Breast epithelium (tissue), 4 donors: ENCODE measurements around the gene UGT2A1. TPM values are rescaled to one million over a fixed set of nuclear protein-coding genes. Genes with fewer than 3 reads are reported as not detected.

ENCODE experiments used
- DNase-seq, 2 donors: peaks; one replicate each; pipeline ENCODE4 v3.0.0-alpha.2; 2019; ENCODE audit warnings: low spot score in 2 of 2
- H3K27ac ChIP-seq, 2 donors: fragments of 200-600 bp; sonication (generic) in 1 of 2; one replicate each; pipeline ENCODE4 v1.5.1; 2016 to 2019; ENCODE audit warnings: mild to moderate bottlenecking in 1 of 2
- H3K27me3 ChIP-seq, 2 donors: fragments of 200-600 bp; sonication (generic) in 1 of 2; one replicate each; pipeline versions ENCODE4 v1.5.1 to v1.6.0; 2017 to 2019; ENCODE audit warnings: control low read depth in 1 of 2, mild to moderate bottlenecking in 1 of 2
- H3K36me3 ChIP-seq: fragments of 200-600 bp; one replicate; pipeline ENCODE4 v1.5.1; 2019
- H3K4me1 ChIP-seq, 2 donors: fragments of 200-600 bp; sonication (generic); one replicate each; pipeline ENCODE4 v1.5.1; 2016 to 2019; ENCODE audit warnings: control low read depth in 1 of 2
- H3K4me3 ChIP-seq, 3 donors: fragments of 200-600 bp; sonication (generic); 1 replicate in 2 of 3; 2 replicates in 1 of 3; pipeline ENCODE4 v1.5.1; 2016 to 2019; ENCODE audit warnings: mild to moderate bottlenecking in 3 of 3, moderate library complexity in 2 of 3
- H3K9me3 ChIP-seq, 2 donors: fragments of 200-600 bp; sonication (generic) in 1 of 2; one replicate each; pipeline ENCODE4 v1.5.1; 2016 to 2019; ENCODE audit warnings: control low read depth in 1 of 2
- POLR2A ChIP-seq: fragments of 450-650 bp; IDR thresholded peaks from one replicate; pipeline ENCODE4 v1.6.1; 2016; ENCODE audit warnings: antibody characterized with exemption, mild to moderate bottlenecking, moderate library complexity
- POLR2AphosphoS5 ChIP-seq, 3 donors: sonication (generic); formaldehyde crosslinking; IDR thresholded peaks; one replicate each; pipeline ENCODE4 v1.6.1; 2017; ENCODE audit warnings: antibody characterized with exemption in 3 of 3
- intact Hi-C: fragments of 100-400 bp; cut with DNase I; formaldehyde crosslinking; loops from one replicate; pipeline ENCODE4 v1.15.1; 2023; ENCODE audit warnings: low total_unique reads
- total RNA-seq, 3 donors: library from RNA; depleted of rRNA; stranded (reverse); fragments of >200 nt; gene quantifications; one replicate each; pipeline ENCODE4 v1.1.0, GENCODE V29; 2016
- TF ChIP-seq, protein P1 (sequence below), 3 donors: fragments of 450-650 bp; IDR thresholded peaks; one replicate each; pipeline ENCODE4 v1.5.1; 2016 to 2017; ENCODE audit warnings: antibody characterized with exemption in 3 of 3, mild to moderate bottlenecking in 3 of 3, moderate library complexity in 3 of 3

Gene UGT2A1
- total RNA-seq, 3 donors from 2014 or later, result not detected

GRCh38 chr4:69577245-69577644, 75.8 kb downstream of the UGT2A1 start:
- intact Hi-C loops, result no loop called here
- Histone ChIP-seq H3K27me3 (no peaks in the 10 kb centered on the region), H3K36me3 (no peaks in the 10 kb centered on the region), H3K4me1 (no peaks in the 10 kb centered on the region), H3K27ac (no peak overlapping the region), H3K9me3 (peaks cover 0 to 5% of the 10 kb centered on the region in 2 donors), H3K4me3 (no peak overlapping the region)
- TF ChIP-seq, protein P1, sequence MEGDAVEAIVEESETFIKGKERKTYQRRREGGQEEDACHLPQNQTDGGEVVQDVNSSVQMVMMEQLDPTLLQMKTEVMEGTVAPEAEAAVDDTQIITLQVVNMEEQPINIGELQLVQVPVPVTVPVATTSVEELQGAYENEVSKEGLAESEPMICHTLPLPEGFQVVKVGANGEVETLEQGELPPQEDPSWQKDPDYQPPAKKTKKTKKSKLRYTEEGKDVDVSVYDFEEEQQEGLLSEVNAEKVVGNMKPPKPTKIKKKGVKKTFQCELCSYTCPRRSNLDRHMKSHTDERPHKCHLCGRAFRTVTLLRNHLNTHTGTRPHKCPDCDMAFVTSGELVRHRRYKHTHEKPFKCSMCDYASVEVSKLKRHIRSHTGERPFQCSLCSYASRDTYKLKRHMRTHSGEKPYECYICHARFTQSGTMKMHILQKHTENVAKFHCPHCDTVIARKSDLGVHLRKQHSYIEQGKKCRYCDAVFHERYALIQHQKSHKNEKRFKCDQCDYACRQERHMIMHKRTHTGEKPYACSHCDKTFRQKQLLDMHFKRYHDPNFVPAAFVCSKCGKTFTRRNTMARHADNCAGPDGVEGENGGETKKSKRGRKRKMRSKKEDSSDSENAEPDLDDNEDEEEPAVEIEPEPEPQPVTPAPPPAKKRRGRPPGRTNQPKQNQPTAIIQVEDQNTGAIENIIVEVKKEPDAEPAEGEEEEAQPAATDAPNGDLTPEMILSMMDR (IDR thresholded peaks at IDR 0.05), result no peak
- TF ChIP-seq POLR2AphosphoS5 (IDR thresholded peaks at IDR 0.05), result no peak
- TF ChIP-seq POLR2A, result no peak
- no peak for DNase-seq

GRCh38 chr4:69576251-69576877, 76.7 kb downstream of the UGT2A1 start:
- Histone ChIP-seq H3K4me1 (no peaks in the 10 kb centered on the region), H3K36me3 (no peaks in the 10 kb centered on the region), H3K27ac (no peak overlapping the region), H3K27me3 (no peaks in the 10 kb centered on the region), H3K4me3 (no peak overlapping the region), H3K9me3 (peaks cover 0 to 5% of the 10 kb centered on the region in 2 donors)
- TF ChIP-seq, protein P1 (IDR thresholded peaks at IDR 0.05), result no peak
- TF ChIP-seq POLR2A (no peak), POLR2AphosphoS5 (IDR thresholded peaks at IDR 0.05) (no peak)
- intact Hi-C loops, result no loop called here
- no peak for DNase-seq

- DNase-seq, result no peak
- intact Hi-C loops, result no loop called here
- Histone ChIP-seq H3K9me3 (no peaks in the 10 kb centered on the region), H3K27ac (no peak overlapping the region), H3K4me1 (no peaks in the 10 kb centered on the region), H3K36me3 (no peaks in the 10 kb centered on the region), H3K4me3 (no peak overlapping the region), H3K27me3 (no peaks in the 10 kb centered on the region)
- TF ChIP-seq, protein P1 (IDR thresholded peaks at IDR 0.05), result no peak
- no peak for TF ChIP-seq POLR2AphosphoS5 (IDR thresholded peaks at IDR 0.05)
- no peak for TF ChIP-seq POLR2A
These were observed 84.3 kb downstream of the UGT2A1 start for GRCh38 chr4:69568787-69569186.

GRCh38 chr4:69563424-69563823, 89.6 kb downstream of the UGT2A1 start:
- no peak overlapping the region for H3K27ac ChIP-seq
- no peaks in the 10 kb centered on the region for H3K36me3 ChIP-seq
- no peak overlapping the region for H3K4me3 ChIP-seq
- TF ChIP-seq POLR2AphosphoS5 (IDR thresholded peaks at IDR 0.05) (no peak), POLR2A (no peak)
- TF ChIP-seq, protein P1 (IDR thresholded peaks at IDR 0.05), result no peak
- intact Hi-C loops, result no loop called here
- no peaks in the 10 kb centered on the region for H3K4me1 ChIP-seq
- no peaks in the 10 kb centered on the region for H3K9me3 ChIP-seq
- no peak for DNase-seq
- no peaks in the 10 kb centered on the region for H3K27me3 ChIP-seq

- no peak for DNase-seq
- TF ChIP-seq, protein P1 (IDR thresholded peaks at IDR 0.05), result no peak
- no peak for TF ChIP-seq POLR2A
- TF ChIP-seq POLR2AphosphoS5 (IDR thresholded peaks at IDR 0.05), result no peak
- Histone ChIP-seq H3K9me3 (no peaks in the 10 kb centered on the region), H3K27me3 (no peaks in the 10 kb centered on the region), H3K4me3 (no peak overlapping the region), H3K36me3 (no peaks in the 10 kb centered on the region), H3K4me1 (no peaks in the 10 kb centered on the region), H3K27ac (no peak overlapping the region)
- intact Hi-C loops, result loop anchor here (2.0 to 5.0 kb wide), 2 partner anchors 37 to 1122 kb away; no protein-coding TSS in a partner anchor
These were observed 103.4 kb downstream of the UGT2A1 start for GRCh38 chr4:69549651-69550050.
